Mesodermal cell (in vitro differentiated cells): ENCODE data around the gene SRF.

Experiments
- H3K27ac ChIP-seq: 2 replicates; pipeline ENCODE4 v1.7.0; 2013; ENCODE audit warnings: mild to moderate bottlenecking, low read depth, low read length, moderate library complexity; ENCODE audit not compliant: severe bottlenecking
- H3K36me3 ChIP-seq: 2 replicates; pipeline ENCODE4 v1.7.1; 2013; ENCODE audit warnings: mild to moderate bottlenecking, low read length, moderate library complexity; ENCODE audit not compliant: control insufficient read depth, insufficient read depth
- H3K4me1 ChIP-seq: one replicate; pipeline ENCODE4 v1.7.1; 2013; ENCODE audit warnings: mild to moderate bottlenecking, low read length; ENCODE audit not compliant: insufficient read depth, control insufficient read depth, poor library complexity, severe bottlenecking
- H3K4me3 ChIP-seq: 2 replicates; pipeline ENCODE4 v1.7.0; 2013; ENCODE audit warnings: low read length, control low read depth, mild to moderate bottlenecking; ENCODE audit not compliant: insufficient read depth, poor library complexity, severe bottlenecking; ENCODE audit errors: extremely low read depth
- H3K9me3 ChIP-seq: 2 replicates; pipeline ENCODE4 v1.7.1; 2013; ENCODE audit warnings: mild to moderate bottlenecking, low read length, moderate library complexity; ENCODE audit not compliant: control insufficient read depth
- WGBS, 2 experiments: methylation state at CpG; one replicate each; pipeline ENCODE4 v1.1.5; 2013; ENCODE audit warnings: missing lambda C conversion rate in 2 of 2; ENCODE audit not compliant: insufficient coverage in 2 of 2; 5-methylcytosine and 5-hydroxymethylcytosine counted together

The SRF gene

GRCh38 chr6:43174263-43175112 is 3.4 kb downstream of the SRF start:
- Histone ChIP-seq H3K4me1 (peaks cover 24% of the 10 kb centered on the region), H3K4me3 (peak overlapping the region; percentile 86), H3K36me3 (peaks cover 46% of the 10 kb centered on the region), H3K9me3 (no peaks in the 10 kb centered on the region), H3K27ac (peak overlapping the region; percentile 82)
- WGBS, 2 experiments: 1% methylated on average over 21 to 27 of the region's 32 CpGs

- WGBS, 2 experiments: 91 to 96% methylated on average over 11 of the region's 11 CpGs
- peaks cover 22% of the 10 kb centered on the region for H3K4me1 ChIP-seq
- H3K27ac ChIP-seq: no peak overlapping the region
- no peak overlapping the region for H3K4me3 ChIP-seq
- H3K36me3 ChIP-seq: peaks cover 51% of the 10 kb centered on the region
- no peaks in the 10 kb centered on the region for H3K9me3 ChIP-seq
These were observed 4.8 kb downstream of the SRF start for GRCh38 chr6:43175676-43176422.

DNA sequence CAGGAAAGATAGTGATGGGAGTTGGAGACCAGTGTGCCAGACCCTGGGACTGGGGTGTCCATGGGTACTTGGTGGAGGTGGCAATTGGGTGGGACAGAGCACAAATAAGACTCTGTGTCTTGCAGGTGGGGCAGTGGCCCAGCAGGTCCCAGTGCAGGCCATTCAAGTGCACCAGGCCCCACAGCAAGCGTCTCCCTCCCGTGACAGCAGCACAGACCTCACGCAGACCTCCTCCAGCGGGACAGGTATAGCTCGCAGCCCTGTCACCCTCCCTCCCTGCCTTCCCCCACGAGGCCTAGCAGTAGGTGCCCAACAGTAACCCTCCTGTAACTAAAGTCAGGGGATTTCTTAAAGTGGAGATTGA is 5.3 kb downstream of the SRF start:
- no peak overlapping the region for H3K4me3 ChIP-seq
- peaks cover 27% of the 10 kb centered on the region for H3K4me1 ChIP-seq
- H3K9me3 ChIP-seq: no peaks in the 10 kb centered on the region
- no peak overlapping the region for H3K27ac ChIP-seq
- 80 to 100% methylated on average over 1 to 5 of the region's 6 CpGs for WGBS, 2 experiments
- peaks cover 51% of the 10 kb centered on the region for H3K36me3 ChIP-seq

GRCh38 chr6:43178150-43178549 is 7.1 kb downstream of the SRF start:
- 96 to 98% methylated on average over 8 to 12 of the region's 12 CpGs for WGBS, 2 experiments
- H3K9me3 ChIP-seq: no peaks in the 10 kb centered on the region
- peaks cover 51% of the 10 kb centered on the region for H3K36me3 ChIP-seq

GRCh38 chr6:43178951-43179830 is 8.1 kb downstream of the SRF start:
- H3K4me3 ChIP-seq: no peak overlapping the region
- peaks cover 18% of the 10 kb centered on the region for H3K4me1 ChIP-seq
- no peaks in the 10 kb centered on the region for H3K9me3 ChIP-seq
- no peak overlapping the region for H3K27ac ChIP-seq
- peaks cover 51% of the 10 kb centered on the region for H3K36me3 ChIP-seq
- 94 to 96% methylated on average over 13 to 18 of the region's 20 CpGs for WGBS, 2 experiments

More at GRCh38 chr6:43178150-43178549, 7.1 kb downstream of the SRF start:
- Histone ChIP-seq H3K4me3 (no peak overlapping the region), H3K4me1 (peaks cover 28% of the 10 kb centered on the region), H3K27ac (no peak overlapping the region)

GRCh38 chr6:43180058-43180457 is 9.0 kb downstream of the SRF start:
- no peak overlapping the region for H3K27ac ChIP-seq
- H3K9me3 ChIP-seq: no peaks in the 10 kb centered on the region
- H3K4me1 ChIP-seq: peaks cover 14% of the 10 kb centered on the region
- H3K4me3 ChIP-seq: no peak overlapping the region
- peaks cover 49% of the 10 kb centered on the region for H3K36me3 ChIP-seq
- WGBS, 2 experiments: 84 to 94% methylated on average over 6 of the region's 7 CpGs

DNA sequence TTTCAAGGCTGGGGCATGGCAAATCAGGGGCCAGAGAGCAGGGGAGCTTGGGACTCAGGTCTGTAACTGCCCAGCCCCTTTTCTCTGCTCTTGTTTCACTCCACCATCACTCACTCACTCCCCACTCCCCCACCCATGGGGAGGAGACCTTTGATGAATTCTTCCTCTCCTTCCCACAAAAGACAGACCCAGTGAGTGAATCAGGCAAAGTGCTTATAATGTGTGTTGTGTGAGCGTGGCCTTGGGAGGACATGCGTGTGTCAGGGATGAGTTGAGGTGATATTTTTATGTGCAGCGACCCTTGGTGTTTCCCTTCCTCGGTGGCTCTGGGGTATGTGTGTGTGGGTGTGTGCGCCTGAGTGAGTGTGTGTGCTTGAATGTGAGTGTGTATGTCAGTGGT is 9.9 kb downstream of the SRF start:
- peak overlapping the region; percentile 16 for H3K27ac ChIP-seq
- H3K4me3 ChIP-seq: peak overlapping the region; percentile 65
- WGBS, 2 experiments: 87 to 88% methylated on average over 4 of the region's 5 CpGs
- peaks cover 9% of the 10 kb centered on the region for H3K4me1 ChIP-seq
- H3K9me3 ChIP-seq: no peaks in the 10 kb centered on the region
- H3K36me3 ChIP-seq: peaks cover 43% of the 10 kb centered on the region

DNA sequence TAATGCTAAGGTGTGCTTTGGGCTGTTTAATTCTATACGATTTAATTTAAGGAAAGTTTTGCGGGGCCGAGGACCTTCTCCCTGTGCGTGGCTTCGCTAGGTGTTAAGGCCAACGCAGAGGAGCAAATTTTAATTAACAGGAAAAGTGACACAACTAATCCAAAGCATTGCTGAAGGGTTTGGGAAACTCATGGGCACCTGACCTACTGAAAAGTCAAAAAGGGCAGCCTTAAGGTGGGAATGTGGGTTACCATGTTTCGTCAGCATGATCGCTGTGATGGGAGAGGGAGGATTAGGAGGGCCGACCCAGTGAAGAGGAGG is 10.5 kb downstream of the SRF start:
- peaks cover 9% of the 10 kb centered on the region for H3K4me1 ChIP-seq
- peaks cover 42% of the 10 kb centered on the region for H3K36me3 ChIP-seq
- peak overlapping the region; percentile 66 for H3K27ac ChIP-seq
- no peaks in the 10 kb centered on the region for H3K9me3 ChIP-seq
- peak overlapping the region; percentile 65 for H3K4me3 ChIP-seq
- WGBS, 2 experiments: 30 to 44% methylated on average over 7 to 9 of the region's 9 CpGs

DNA sequence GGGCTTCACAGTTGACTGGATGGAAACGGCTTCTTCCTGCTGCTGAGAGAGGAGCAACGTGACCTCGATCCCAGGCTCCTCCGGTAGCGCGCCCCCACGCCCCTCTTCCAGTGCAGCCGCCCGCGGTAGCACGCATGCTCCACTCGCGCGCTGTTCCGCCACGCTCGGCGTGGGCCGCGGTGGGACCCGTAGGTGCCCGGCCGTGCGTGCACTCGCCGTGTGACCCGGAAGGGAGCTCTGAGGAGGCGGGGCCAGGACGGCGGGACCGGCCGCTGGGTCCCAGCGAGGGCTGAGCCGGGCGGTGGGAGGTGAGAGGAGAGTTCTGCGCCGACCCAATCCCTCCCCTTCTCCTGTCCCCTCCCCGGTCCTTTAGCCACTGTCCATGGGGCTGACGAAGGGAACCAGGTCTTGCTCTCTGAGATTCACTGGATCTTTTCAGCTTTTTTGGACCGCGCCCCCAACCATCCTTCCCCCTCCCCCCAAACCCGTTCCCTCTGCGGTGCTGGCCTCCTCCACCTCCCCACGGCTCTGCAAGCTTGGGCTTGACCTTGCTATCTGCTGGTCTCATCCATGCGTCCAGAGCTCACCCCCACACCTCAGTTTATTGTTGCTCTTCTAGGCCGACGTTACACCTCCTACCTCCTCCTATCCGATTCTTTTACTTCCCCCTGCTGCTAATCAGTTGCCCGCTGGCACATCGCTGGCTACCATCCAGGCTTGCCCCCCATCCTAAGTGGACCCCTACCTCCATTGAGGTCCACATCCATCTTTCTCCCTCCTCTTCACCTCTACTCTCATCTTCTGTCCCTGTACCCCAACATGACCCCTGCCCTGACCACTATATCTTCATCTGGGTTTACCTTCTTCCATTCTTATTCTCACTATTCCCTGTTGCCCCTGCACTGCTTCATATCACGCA is 11.1 kb downstream of the SRF start, which contains the start of gene CUL9:
Gene CUL9, plus strand, starts transcription at position 255 of the 919 bp plus-strand sequence. CDS start 2,115 bp downstream, outside the sequence.
- peak within 1 kb of the TSS; percentile 66 for H3K27ac ChIP-seq
- 7 to 9% methylated on average over 27 to 50 of the region's 51 CpGs for WGBS, 2 experiments

More for the DNA sequence above, 11.1 kb downstream of the SRF start, which contains the start of gene CUL9:
- Histone ChIP-seq H3K4me1 (peaks cover 9% of the 10 kb centered on the region), H3K9me3 (no peaks in the 10 kb centered on the region), H3K4me3 (peak within 1 kb of the TSS; percentile 65), H3K36me3 (peaks cover 42% of the 10 kb centered on the region)
